Suppressor macrophage treated with lipopolysaccharide for 1 hour (primary cell): Measurements from ENCODE around the gene NCKIPSD.
"Not testable (repeated sequence)": the region's sequence is repeated elsewhere in the genome, so short reads cannot be mapped to it uniquely, and the experiment has no call there.

Experiments used
- DNase-seq, 3 donors: peaks; one replicate each; pipeline ENCODE4 v3.0.0-alpha.2; 2020 to 2022

The NCKIPSD gene

GRCh38 chr3:48685603-48686511 is at the start of gene NCKIPSD:
TSS of gene NCKIPSD (minus strand) at chr3:48685915. CDS start at chr3:48685807, 108 bp downstream.
- peak; percentile 91 to 99 (median 97) for DNase-seq

GRCh38 chr3:48735075-48735767 is 49.5 kb upstream of the NCKIPSD start:
- not testable (repeated sequence) for DNase-seq

- not testable (repeated sequence) for DNase-seq
These were observed 48.8 kb upstream of the NCKIPSD start for GRCh38 chr3:48734541-48734940.

- DNase-seq = not testable (repeated sequence)
These were observed 48.2 kb upstream of the NCKIPSD start for GRCh38 chr3:48733752-48734518.

GRCh38 chr3:48727511-48727910 is 41.8 kb upstream of the NCKIPSD start:
- DNase-seq = no peak

GRCh38 chr3:48725185-48725855 is 39.6 kb upstream of the NCKIPSD start:
- not testable (repeated sequence) for DNase-seq

- no peak for DNase-seq
These were observed 38.0 kb upstream of the NCKIPSD start for GRCh38 chr3:48723725-48724124.

- not testable (repeated sequence) for DNase-seq
These were observed 37.6 kb upstream of the NCKIPSD start for GRCh38 chr3:48723293-48723692.

- peak; percentile 99 for DNase-seq
These were observed 31.4 kb upstream of the NCKIPSD start, which contains the start of gene IP6K2 for GRCh38 chr3:48716982-48717746. TSS of gene IP6K2 (minus strand) at chr3:48717221. CDS start at chr3:48695291, 21,930 bp downstream.

GRCh38 chr3:48716508-48716981 is 30.8 kb upstream of the NCKIPSD start:
- peak in 2 of 3 donors; percentile 4 to 7 for DNase-seq

- no peak for DNase-seq
These were observed 29.6 kb upstream of the NCKIPSD start for GRCh38 chr3:48715174-48715800.

- no peak for DNase-seq
These were observed 26.0 kb upstream of the NCKIPSD start for GRCh38 chr3:48711727-48712126.

GRCh38 chr3:48709051-48709461 is 23.3 kb upstream of the NCKIPSD start:
- no peak for DNase-seq

GRCh38 chr3:48708481-48708889 is 22.8 kb upstream of the NCKIPSD start:
- DNase-seq = peak in 2 of 3 donors; percentile 39 to 61

- DNase-seq = no peak
These were observed 21.4 kb upstream of the NCKIPSD start for GRCh38 chr3:48707157-48707556.

- DNase-seq = no peak
These were observed 16.7 kb upstream of the NCKIPSD start for GRCh38 chr3:48702320-48702920.

GRCh38 chr3:48700731-48701405 is 15.2 kb upstream of the NCKIPSD start:
- no peak for DNase-seq

GRCh38 chr3:48698891-48699290 is 13.2 kb upstream of the NCKIPSD start:
- DNase-seq = no peak

GRCh38 chr3:48697952-48698351 is 12.2 kb upstream of the NCKIPSD start:
- DNase-seq = no peak

GRCh38 chr3:48696601-48697000 is 10.9 kb upstream of the NCKIPSD start:
- DNase-seq = peak; percentile 8 to 36 (median 23)
